Measurements from ENCODE around the gene PHLDA3. TPM values are rescaled to one million over a fixed set of nuclear protein-coding genes. Genes with fewer than 3 reads are reported as not detected.

PHLDA3 gene
- total RNA-seq, 1 donor from 2014 or later: 9.8 TPM

GRCh38 chr1:201461645-201462441 lies 7.1 kb downstream of the PHLDA3 start:
- peak; percentile 68 for DNase-seq

GRCh38 chr1:201460814-201461644 lies 8.0 kb downstream of the PHLDA3 start:
- DNase-seq: no peak

- DNase-seq: no peak
Measured at GRCh38 chr1:201459775-201460174, 9.2 kb downstream of the PHLDA3 start.

GRCh38 chr1:201459052-201459451 lies 9.9 kb downstream of the PHLDA3 start:
- DNase-seq: no peak

GRCh38 chr1:201457508-201457960 lies 11.5 kb downstream of the PHLDA3 start:
- no peak for DNase-seq

- no peak for DNase-seq
Measured at GRCh38 chr1:201456499-201457309, 12.3 kb downstream of the PHLDA3 start.

GRCh38 chr1:201455098-201455497 lies 13.9 kb downstream of the PHLDA3 start:
- DNase-seq: no peak

GRCh38 chr1:201454608-201455007 lies 14.4 kb downstream of the PHLDA3 start:
- no peak for DNase-seq

- no peak for DNase-seq
Measured at GRCh38 chr1:201452866-201453265, 16.1 kb downstream of the PHLDA3 start.

- DNase-seq: peak; percentile 65
Measured at GRCh38 chr1:201450721-201451291, 18.2 kb downstream of the PHLDA3 start.

- DNase-seq: peak; percentile 69
Measured at GRCh38 chr1:201448990-201449389, 20.0 kb downstream of the PHLDA3 start.

GRCh38 chr1:201447903-201448871 lies 20.8 kb downstream of the PHLDA3 start:
- peak; percentile 68 for DNase-seq

GRCh38 chr1:201445310-201445709 lies 23.7 kb downstream of the PHLDA3 start:
- no peak for DNase-seq

GRCh38 chr1:201444792-201445191 lies 24.2 kb downstream of the PHLDA3 start:
- no peak for DNase-seq

GRCh38 chr1:201443747-201444146 lies 25.2 kb downstream of the PHLDA3 start:
- no peak for DNase-seq

GRCh38 chr1:201436969-201437368 lies 32.0 kb downstream of the PHLDA3 start:
- no peak for DNase-seq

- no peak for DNase-seq
Measured at GRCh38 chr1:201436393-201436792, 32.6 kb downstream of the PHLDA3 start.

GRCh38 chr1:201434266-201434665 lies 34.7 kb downstream of the PHLDA3 start:
- no peak for DNase-seq

- DNase-seq: no peak
Measured at GRCh38 chr1:201433609-201434008, 35.4 kb downstream of the PHLDA3 start.

GRCh38 chr1:201430776-201431175 lies 38.2 kb downstream of the PHLDA3 start:
- no peak for DNase-seq

Data from occipital lobe (tissue), 2 donors.